Fibroblast of mammary gland (primary cell): ENCODE results near the gene DTX1.

ENCODE experiments used
- DNase-seq: peaks from one replicate; pipeline ENCODE4 v3.0.0-alpha.2; 2010; ENCODE audit warnings: low read depth
- H3K4me3 ChIP-seq: 2 replicates; pipeline ENCODE4 v1.5.1; 2011; ENCODE audit warnings: low read depth, mild to moderate bottlenecking, low read length, moderate library complexity; ENCODE audit not compliant: control insufficient read depth
- TF ChIP-seq, protein P1 (sequence below): conservative IDR thresholded peaks from 2 replicates; pipeline ENCODE4 v1.5.1; 2011; ENCODE audit warnings: low read depth, low read length, inconsistent platforms; ENCODE audit not compliant: control insufficient read depth, insufficient read depth

DTX1 gene

DNA sequence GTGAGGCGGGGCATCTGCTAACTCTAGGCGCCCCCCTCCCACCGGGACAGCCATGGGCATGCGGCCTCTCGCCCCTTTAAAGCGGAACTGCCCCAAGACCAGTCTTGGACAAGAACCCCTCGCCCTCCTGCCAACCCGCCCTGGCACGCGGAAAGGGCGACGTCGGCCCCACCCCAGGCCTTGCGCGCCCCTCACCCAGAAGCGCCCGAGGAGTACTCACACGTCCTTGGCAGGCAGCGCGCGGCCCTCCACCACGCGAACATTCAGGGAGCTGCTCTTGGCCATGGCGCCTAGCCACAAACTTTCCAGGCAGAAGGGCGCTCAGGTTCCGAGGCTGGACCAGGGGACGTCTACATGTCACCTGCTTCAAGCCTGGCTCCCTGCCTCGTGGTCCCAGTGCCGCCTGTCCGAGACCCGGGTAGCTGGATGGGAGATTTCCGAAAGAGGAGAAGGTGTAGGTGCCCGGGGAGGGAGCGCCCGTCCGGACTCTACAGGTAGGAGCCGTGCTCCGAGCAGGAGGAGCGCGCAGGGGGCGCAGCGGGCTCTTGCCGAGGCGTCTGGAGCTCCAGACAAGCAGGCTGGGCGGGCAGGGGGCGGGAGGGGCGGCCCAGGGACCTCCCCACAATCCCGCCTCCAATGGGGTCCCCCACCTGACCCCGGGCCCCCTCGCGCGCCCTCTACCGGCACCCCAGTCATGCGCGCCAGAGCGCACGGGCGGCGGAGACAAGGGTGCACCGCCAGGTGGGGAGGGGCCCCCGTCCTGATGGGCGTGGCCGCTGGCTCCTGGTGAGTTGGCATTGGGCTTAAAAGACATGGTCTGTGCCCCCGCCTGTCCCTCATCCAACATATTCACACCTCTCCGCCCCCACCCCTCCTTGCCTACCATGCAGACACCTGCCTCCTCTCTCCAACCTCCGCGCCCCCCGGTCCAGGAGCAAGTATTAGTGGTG lies 78.9 kb downstream of the DTX1 start, which contains the start of gene RASAL1:
TSS of gene RASAL1 (minus strand) at position 584 of the 950 bp plus-strand sequence. CDS start at position 285, 299 bp downstream.
- TF ChIP-seq, protein P1, sequence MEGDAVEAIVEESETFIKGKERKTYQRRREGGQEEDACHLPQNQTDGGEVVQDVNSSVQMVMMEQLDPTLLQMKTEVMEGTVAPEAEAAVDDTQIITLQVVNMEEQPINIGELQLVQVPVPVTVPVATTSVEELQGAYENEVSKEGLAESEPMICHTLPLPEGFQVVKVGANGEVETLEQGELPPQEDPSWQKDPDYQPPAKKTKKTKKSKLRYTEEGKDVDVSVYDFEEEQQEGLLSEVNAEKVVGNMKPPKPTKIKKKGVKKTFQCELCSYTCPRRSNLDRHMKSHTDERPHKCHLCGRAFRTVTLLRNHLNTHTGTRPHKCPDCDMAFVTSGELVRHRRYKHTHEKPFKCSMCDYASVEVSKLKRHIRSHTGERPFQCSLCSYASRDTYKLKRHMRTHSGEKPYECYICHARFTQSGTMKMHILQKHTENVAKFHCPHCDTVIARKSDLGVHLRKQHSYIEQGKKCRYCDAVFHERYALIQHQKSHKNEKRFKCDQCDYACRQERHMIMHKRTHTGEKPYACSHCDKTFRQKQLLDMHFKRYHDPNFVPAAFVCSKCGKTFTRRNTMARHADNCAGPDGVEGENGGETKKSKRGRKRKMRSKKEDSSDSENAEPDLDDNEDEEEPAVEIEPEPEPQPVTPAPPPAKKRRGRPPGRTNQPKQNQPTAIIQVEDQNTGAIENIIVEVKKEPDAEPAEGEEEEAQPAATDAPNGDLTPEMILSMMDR, result no peak
- no peak for DNase-seq
- H3K4me3 ChIP-seq, result no peak within 1 kb of the TSS

DNA sequence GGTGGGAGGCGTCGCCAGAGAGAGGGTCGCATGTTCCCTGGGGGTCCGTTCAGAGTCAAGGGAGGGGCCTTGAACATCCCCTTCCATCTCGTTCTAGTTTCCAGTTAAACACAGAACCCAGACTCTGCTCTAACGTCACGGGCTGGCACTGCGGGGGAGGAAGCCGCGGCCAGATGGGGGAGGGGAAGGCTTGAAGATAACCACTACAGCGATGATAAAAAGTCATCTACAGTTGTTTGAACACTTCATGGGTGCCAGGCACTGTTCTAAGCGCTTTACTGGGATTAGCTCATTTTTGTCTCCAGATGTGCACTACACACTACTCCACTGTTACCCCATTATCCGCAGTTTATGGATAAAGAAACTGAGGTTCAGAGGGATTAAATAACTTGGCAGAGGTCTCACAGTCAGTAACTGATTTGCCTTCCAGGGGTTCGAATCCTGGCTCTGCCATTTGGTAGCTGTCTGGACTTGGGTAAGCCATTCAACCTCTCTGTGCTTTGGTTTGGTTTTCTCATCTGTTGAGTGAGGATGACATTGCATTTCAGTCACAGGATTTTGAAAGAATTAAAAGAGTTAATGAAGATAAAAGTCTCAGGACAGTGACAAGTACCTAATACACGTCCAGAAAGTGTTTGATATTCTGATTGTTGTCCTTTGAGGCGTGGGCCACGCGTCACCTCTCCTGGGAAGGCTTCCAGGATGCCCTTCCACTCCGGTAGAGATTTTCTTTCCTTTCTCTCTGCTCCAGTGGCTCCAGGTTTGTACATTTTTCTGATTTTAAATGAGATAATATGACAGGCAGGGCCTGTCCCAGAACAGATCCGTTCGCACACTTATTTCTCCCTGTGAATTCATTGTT lies 79.8 kb downstream of the DTX1 start:
- no peak for DNase-seq
- H3K4me3 ChIP-seq, result no peak overlapping the region
- TF ChIP-seq, protein P1, result no peak

DNA sequence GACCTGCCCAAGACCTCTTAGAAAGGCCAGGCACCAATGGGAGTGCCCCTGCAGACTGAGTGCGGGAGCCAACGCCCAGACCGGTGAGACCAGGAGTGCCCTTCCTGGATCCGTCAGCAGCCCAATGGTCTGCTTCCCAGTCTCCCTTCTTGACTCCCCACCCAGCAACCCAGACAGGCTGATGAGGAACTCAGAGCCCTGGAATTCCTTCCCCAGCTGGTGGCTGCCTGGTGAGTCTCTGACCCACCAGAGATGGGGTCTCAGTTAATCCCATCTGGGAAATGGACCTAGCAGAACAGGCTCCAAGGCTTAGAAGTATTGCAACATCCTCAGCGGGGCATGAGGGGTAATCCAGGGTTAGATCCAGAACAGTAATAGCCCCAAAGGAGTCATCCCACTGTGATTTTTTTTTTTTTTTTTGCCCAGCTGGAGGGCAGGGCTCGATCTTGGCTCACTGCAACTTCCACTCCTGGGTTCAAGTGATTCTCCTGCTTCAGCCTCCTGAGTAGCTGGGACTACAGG lies 80.5 kb downstream of the DTX1 start:
- TF ChIP-seq, protein P1, result no peak
- DNase-seq, result no peak
- H3K4me3 ChIP-seq, result no peak overlapping the region

DNA sequence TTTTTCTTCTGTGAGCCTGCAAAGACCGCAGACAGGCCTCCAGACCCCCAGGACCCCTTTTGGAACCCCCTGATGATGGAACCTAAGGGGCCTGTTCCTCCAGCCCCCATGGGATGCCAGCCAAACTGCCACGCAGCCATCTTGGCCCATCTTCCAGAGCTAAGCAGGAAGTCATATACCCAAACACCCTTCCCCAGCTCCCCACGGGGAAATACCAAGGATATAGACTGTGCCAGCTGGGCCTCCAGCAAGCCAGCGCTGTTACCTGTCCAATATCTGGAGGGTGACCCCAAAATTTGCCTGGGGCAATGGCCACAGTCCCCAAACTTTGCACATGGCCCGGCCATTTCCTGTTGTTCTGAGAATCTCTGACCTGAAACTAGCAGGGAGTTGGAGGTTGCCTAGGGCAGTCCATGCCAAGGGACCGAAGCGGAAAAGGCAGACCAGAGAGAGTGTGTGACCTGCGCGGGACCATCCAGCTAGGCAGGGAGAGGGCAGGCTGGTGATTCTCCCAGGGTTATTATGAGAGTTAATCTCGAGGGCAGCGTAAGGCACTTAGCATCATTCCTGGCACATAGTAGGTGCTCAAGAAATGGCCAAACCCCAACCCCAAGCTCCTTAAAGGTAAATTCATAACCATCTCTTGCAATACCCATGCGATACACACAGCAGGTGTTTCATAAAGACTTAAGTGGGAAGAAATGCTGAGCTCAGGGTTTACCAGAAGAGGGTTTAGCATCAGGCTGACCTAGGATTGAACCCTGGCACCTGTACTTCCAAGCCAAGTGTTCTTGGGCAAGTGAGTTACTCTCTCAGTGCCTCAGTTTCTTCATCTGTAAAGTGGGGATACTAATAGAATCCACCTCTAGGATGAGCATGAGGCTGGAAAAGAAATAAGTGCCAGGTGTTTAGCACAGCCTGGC lies 81.6 kb downstream of the DTX1 start:
- no peak overlapping the region for H3K4me3 ChIP-seq
- TF ChIP-seq, protein P1, result no peak
- DNase-seq, result no peak

DNA sequence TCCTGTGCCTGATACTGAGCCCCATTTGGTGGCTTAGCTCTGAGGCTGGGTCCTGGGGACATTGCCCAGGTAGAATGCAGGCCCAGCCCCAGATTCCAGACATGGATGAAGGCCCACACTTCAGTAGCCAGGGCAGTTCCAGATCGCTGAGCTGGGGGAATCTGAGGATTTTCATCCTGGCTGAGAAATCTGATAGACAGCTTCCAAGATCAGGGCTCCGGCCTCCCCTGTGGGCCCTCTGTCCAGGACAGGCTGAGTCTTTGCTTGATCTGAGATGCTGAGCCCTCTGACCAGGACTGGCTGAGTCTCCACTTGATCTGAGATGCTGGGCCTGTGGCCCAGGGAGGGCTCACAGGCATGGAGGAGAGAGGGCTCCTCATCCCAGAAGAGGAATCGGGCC lies 82.3 kb downstream of the DTX1 start:
- H3K4me3 ChIP-seq, result no peak overlapping the region
- DNase-seq, result no peak
- TF ChIP-seq, protein P1, result no peak
